Gastrocnemius medialis (tissue), 4 donors: ENCODE results near the gene HERC4.

Source experiments
- CTCF ChIP-seq, 5 experiments: fragments of 450-650 bp in 3 of 5; fragments of 200-600 bp in 2 of 5; sonication (generic) in 2 of 5; IDR thresholded peaks in 4 of 5; conservative IDR thresholded peaks in 1 of 5; 1 replicate in 4 of 5; 2 replicates in 1 of 5; pipeline ENCODE4 v1.5.1; 2016 to 2019; ENCODE audit warnings: antibody characterized with exemption in 5 of 5, mild to moderate bottlenecking in 3 of 5, moderate library complexity in 3 of 5
- POLR2A ChIP-seq, 2 donors: fragments of 450-650 bp; IDR thresholded peaks; one replicate each; pipeline ENCODE4 v1.6.1; 2017; ENCODE audit warnings: antibody characterized with exemption in 2 of 2, mild to moderate bottlenecking in 2 of 2, moderate library complexity in 2 of 2

GRCh38 chr10:68001539-68001938 is 73.5 kb downstream of the HERC4 start:
- TF ChIP-seq POLR2A (IDR thresholded peaks at IDR 0.05) (no peak), CTCF (IDR thresholded peaks at IDR 0.05 in 4 of 5, conservative IDR thresholded peaks at IDR 0.05 in 1 of 5) (no peak)
